ENCODE data around the gene CPNE9. TPM values are rescaled to one million over a fixed set of nuclear protein-coding genes. Genes with fewer than 3 reads are reported as not detected.

Gene CPNE9
- total and polyA plus RNA-seq, 12 donors = 0.46 TPM; not detected in 11

DNA sequence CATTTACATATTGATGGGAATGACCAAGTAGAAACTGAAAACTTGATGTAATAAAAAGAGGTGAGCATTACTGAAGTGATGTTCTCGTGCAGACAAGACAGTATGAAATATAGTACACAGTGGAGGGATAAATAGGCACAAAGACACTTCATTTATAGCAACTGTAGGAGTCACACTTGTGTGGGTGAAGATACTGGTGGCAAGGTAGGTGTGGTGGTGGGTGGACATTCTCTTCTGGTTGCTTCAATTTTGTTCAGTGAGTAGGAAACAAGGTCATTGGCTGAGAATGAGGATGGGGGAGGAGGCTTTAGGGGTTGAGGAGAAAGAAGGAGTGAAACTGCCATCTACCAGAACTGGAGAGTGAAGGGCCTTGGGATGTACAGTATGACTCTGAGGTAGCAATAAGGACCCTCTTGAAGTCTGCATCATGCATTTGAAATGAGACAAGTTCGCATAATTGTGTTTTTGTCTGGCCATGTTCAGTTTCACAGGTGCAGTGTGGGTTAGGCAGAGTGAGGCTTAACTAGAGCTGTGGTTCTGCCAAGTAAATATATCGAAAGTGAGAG is 6.6 kb downstream of the CPNE9 start:
- ATAC-seq (no peak), DNase-seq (no peak)
- Histone ChIP-seq H3K4me1 (peaks cover 0 to 2% (median 0%) of the 10 kb centered on the region in 9 donors), H3K4me3 (no peak overlapping the region), H3K9me3 (no peaks in the 10 kb centered on the region), H3K27me3 (peaks cover 0 to 2% (median 0%) of the 10 kb centered on the region in 7 donors), H3K36me3 (no peaks in the 10 kb centered on the region), H3K27ac (no peak overlapping the region)
- WGBS, 2 donors = 82% methylated on average over 3 of the region's 3 CpGs
- intact Hi-C loops (cut with DNase I) = loop anchor here in 1 of 10 donors (10.0 kb wide), 1 partner anchor 515 kb away; no protein-coding TSS in a partner anchor
- TF ChIP-seq CTCF (IDR thresholded peaks at IDR 0.05) = no peak

DNA sequence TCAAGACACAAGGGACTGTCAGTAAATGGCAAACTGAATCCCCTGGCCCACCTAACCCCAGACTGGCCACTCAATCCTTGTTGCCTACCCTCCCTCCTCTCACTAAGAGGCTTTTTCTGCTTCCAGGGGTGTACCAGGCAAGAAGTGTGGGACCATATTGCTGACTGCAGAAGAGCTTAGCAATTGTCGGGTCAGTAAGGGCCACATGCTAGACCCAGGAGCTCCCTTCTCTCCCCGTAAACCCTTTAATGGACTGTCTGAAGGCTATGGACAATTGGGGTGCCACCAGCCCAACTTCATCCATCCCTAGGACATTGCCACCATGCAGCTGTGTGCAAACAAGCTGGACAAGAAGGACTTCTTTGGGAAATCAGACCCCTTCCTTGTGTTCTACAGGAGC is 8.8 kb downstream of the CPNE9 start:
- Histone ChIP-seq H3K4me3 (no peak overlapping the region), H3K9me3 (no peaks in the 10 kb centered on the region), H3K27ac (no peak overlapping the region), H3K4me1 (peaks cover 0 to 19% (median 0%) of the 10 kb centered on the region in 9 donors), H3K27me3 (no peaks in the 10 kb centered on the region), H3K36me3 (no peaks in the 10 kb centered on the region)
- 73 to 84% methylated on average over 2 of the region's 2 CpGs for WGBS, 2 donors
- no peak for TF ChIP-seq CTCF (IDR thresholded peaks at IDR 0.05)
- ATAC-seq (no peak), DNase-seq (no peak)
- intact Hi-C loops (cut with DNase I) = loop anchor here in 1 of 10 donors (10.0 kb wide), 1 partner anchor 512 kb away; no protein-coding TSS in a partner anchor

DNA sequence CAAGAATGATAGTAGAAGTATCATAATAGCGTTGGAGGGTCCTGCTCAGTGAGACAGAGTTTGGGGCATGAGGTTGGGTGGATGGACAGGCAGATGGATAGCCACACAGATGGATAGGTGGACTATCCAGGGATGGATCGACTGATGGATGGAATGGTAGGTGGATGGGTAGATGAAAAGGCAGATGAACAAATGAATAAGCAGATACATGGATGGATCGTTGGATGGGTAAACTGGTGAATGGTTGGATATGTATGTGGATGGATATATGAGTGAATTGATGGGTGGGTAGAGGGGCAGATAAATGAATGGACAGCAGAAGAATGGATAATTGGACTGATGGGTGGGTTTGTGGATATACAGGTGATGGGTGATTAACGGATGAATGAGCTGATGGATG is 9.5 kb downstream of the CPNE9 start:
- Histone ChIP-seq H3K4me3 (no peak overlapping the region), H3K27ac (no peak overlapping the region), H3K4me1 (peaks cover 0 to 19% (median 0%) of the 10 kb centered on the region in 9 donors), H3K36me3 (no peaks in the 10 kb centered on the region), H3K27me3 (no peaks in the 10 kb centered on the region), H3K9me3 (no peaks in the 10 kb centered on the region)
- 86% methylated on average over 4 of the region's 4 CpGs for WGBS, 2 donors
- ATAC-seq (no peak), DNase-seq (no peak)
- intact Hi-C loops (cut with DNase I) = loop anchor here in 1 of 10 donors (10.0 kb wide), 1 partner anchor 512 kb away; no protein-coding TSS in a partner anchor
- no peak for TF ChIP-seq CTCF (IDR thresholded peaks at IDR 0.05)

DNA sequence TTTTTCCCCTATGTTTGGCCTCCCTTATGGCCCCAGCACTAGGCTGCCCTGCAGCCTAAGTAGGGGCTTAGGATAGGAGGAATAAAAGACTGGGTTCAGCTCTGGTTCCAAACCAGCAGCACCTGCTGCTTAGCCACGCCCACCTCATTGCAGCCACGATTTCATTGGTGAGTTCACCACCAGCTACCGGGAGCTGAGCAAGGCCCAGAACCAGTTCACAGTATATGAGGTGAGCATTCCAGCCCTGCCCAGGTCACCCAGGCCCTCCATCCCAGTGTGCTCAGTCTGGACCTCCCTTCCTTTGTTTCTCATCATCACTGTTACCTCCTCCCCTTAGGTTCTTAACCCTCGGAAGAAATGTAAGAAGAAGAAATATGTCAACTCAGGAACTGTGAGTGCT is 11.5 kb downstream of the CPNE9 start:
- no peak for TF ChIP-seq CTCF (IDR thresholded peaks at IDR 0.05)
- no peaks in the 10 kb centered on the region for H3K27me3 ChIP-seq
- intact Hi-C loops (cut with DNase I) = loop anchor here in 1 of 10 donors (10.0 kb wide), 1 partner anchor 510 kb away; no protein-coding TSS in a partner anchor
- no peaks in the 10 kb centered on the region for H3K9me3 ChIP-seq
- H3K36me3 ChIP-seq = no peaks in the 10 kb centered on the region
- peaks cover 0 to 19% (median 0%) of the 10 kb centered on the region in 9 donors for H3K4me1 ChIP-seq
- 25 to 28% methylated on average over 4 of the region's 4 CpGs for whole genome bisulfite sequencing, 2 donors
- DNase-seq = no peak
- peak overlapping the region in 1 of 10 donors; percentile 1 for H3K27ac ChIP-seq
- no peak overlapping the region for H3K4me3 ChIP-seq
- ATAC-seq = no peak

Data from heart right ventricle (tissue), 16 donors.